Caki2 (cell line): Measurements from ENCODE around the gene ZNF662. TPM values are rescaled to one million over a fixed set of nuclear protein-coding genes. Genes with fewer than 3 reads are reported as not detected.

ENCODE experiments used
- DNase-seq: peaks from one replicate; pipeline ENCODE4 v3.0.0-alpha.2; 2015; ENCODE audit warnings: low read depth
- in situ Hi-C: cut with HindIII; loops from 2 replicates; pipeline ENCODE4 v1.10.0; 2016; ENCODE audit warnings: low sequenced_read_pairs, low pct_unique_long_range_greater_than_20kb, mixed read lengths
- total RNA-seq: library from RNA; depleted of rRNA; stranded (reverse); fragments of >200 nt; shearing (Covaris generic); gene quantifications from 2 replicates; pipeline ENCODE4 v1.2.3, GENCODE V29; 2014; ENCODE audit warnings: low replicate concordance

The ZNF662 gene
- total RNA-seq, 1 experiment from 2014 or later, result not detected

DNA sequence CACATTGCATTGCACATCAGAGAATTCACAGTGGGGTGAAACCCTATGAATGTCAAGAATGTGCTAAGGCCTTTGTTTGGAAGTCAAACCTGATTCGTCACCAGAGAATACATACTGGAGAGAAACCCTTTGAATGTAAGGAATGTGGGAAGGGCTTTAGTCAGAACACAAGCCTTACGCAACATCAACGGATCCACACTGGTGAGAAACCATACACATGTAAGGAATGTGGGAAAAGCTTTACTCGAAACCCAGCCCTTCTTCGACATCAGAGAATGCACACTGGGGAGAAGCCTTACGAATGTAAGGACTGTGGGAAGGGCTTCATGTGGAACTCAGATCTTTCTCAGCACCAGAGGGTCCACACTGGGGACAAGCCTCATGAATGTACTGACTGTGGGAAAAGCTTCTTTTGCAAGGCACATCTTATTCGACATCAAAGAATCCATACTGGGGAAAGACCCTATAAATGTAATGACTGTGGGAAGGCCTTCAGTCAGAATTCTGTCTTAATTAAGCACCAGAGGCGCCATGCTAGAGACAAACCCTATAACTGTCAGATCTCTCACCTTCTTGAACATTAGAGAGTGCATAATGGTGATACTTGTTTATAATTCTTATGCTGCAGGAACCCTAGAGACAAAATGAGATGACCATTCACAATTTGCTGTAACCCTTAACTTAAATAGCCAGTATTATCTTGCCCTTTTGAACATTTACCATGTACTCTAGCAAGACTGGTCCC is 9.0 kb downstream of the ZNF662 start:
- in situ Hi-C loops, result no loop called here
- DNase-seq, result peak; percentile 4

DNA sequence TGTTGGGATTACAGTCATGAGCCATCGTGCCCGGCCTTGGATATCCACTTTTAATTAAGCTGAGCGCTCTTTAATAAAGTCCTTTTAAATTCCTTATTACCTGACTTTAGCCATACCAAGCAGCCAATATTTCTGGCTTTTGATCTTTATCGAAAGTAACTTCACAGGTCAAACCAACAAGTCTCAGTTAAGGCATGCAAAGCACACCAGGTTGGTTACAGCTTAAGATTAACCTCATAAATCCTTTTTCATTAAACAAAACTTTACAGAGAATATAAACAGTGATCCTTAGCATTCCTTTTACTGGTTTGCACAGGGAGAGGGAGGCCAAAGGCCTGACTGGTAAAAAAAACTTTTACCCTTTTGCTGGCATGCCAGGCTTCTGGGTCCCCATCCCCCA is 17.7 kb downstream of the ZNF662 start:
- no peak for DNase-seq
- in situ Hi-C loops, result no loop called here

DNA sequence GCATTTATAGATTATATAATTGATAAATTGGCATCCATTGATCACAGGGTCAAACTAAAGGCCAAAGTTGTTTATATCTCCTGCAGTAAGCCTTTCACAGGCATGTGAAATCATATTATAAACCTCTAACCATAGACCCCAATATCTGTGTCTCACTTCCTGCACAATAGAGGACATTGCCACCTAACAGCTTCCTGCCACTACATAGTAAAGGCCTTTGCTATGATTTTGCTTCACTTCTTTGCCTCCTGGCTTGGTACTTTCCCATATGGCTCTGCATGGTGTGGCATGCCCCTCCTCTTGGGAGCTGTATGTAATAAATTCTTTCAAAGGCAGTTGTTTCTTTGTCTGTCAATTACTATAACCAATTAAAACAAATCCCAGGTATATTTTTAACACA is 20.4 kb downstream of the ZNF662 start:
- in situ Hi-C loops, result no loop called here
- DNase-seq, result no peak

DNA sequence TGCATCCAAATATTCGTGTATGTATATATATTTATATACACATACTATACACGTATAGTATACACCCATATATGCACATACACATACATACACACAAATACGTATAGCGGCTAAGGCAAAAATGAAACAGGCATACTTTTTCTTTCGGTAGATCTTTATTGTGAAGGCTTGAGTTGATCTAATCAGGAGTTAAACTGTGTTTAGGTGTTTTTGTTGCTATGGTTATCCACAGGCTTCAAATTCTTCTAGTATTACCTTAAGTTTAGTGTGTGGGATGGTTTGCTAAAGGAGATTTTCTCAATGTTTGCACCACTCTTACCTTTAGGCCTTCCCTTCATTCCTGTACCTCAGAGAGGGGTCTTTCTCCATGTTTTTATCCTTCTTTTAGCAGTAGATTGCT is 28.2 kb downstream of the ZNF662 start:
- DNase-seq, result no peak
- in situ Hi-C loops, result no loop called here

DNA sequence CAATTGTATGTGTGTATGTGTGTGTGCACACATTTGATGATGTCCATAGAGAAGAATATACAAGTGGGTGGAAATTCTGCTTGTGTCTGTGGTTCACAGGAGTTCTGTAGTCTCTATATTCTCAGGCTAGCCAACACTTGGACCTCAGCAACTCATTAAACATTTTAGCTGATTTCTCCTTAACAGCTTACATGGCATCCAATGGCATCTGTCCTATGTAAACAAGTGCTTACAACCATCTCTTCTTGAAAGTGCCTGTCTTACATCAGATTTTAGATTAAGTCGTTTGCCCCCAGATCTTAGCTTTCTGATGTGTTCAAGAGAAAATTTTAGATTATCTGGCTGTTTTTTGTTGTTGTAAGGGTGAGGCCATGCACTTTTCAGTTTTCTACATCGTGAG is 29.0 kb downstream of the ZNF662 start:
- in situ Hi-C loops, result no loop called here
- DNase-seq, result no peak

DNA sequence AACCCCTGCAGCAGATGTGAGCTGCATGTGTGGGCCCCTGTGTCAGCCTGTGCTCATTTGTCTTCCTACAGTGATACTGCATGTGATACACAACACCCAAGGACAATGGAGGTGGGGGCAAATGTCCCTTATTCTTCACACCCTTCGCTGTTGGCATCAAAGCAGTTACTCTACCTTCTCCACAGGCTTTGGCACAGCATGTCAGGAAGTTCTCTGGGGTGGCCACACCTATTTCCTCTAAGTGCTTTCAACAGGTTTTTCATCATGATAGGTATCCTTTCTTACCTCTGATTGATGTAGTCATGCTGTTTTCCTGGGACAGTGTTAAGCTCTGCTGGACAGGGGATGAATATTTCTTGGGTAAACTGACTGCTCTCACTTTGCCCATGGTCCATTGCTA is 29.5 kb downstream of the ZNF662 start:
- no peak for DNase-seq
- in situ Hi-C loops, result no loop called here

DNA sequence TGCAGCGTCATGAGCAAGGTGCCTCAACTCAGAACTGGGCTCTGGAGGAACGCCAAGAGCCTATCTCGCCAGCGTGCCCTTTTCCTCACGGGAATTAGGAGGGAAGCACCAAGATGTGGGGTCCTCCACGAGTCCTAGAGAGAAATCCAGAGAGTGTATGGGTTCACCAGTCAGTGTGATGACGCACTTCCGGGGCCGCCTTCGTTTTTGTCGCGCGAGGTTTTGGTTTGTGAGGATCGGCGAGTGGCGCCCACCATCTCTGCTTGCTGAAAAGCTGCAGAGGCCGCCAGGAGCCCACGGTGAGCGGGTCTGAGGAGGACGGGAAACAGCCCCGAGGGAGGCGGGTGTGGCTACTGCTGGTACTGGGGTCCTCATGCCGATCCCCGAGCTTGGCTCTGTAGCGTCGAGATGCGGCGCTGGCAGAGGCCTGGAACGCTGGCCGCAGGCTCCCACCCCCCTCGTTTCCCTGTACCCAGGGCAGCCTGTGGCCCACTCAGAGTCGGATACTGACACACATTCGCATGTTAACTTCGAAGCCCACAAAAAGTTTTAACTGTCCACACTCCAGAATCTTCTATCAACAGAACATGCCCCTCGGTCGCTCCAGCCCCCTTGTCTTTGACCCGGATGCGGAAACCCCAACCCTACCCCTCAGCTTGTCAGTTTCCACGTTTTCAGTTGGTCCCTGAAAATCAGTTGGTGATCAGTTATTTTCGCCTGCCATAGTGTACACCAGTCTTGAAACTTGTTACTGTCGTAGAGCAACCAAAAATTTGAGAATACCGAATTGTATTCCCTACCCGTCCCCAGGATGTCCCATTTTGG is 30.4 kb downstream of the ZNF662 start:
- DNase-seq, result no peak
- in situ Hi-C loops, result no loop called here

DNA sequence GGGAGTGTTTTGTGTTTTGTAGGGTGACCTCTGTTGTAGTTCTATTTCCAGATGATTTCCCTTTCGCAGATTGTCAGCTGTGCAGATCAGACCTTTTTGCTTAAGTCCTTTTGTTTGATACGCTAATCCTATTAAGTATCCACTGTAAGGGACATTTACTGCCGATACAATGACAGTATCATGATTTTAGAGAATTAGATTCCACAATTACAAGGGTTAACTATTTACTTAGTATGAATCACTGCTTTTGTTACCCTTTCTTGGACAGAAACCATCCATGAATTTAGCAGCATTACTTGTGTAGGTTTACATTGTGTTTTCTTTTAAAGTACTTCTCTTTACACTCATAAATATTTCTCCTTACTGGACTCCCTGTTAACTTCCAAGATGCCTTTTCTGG is 31.4 kb downstream of the ZNF662 start:
- no peak for DNase-seq
- in situ Hi-C loops, result no loop called here

DNA sequence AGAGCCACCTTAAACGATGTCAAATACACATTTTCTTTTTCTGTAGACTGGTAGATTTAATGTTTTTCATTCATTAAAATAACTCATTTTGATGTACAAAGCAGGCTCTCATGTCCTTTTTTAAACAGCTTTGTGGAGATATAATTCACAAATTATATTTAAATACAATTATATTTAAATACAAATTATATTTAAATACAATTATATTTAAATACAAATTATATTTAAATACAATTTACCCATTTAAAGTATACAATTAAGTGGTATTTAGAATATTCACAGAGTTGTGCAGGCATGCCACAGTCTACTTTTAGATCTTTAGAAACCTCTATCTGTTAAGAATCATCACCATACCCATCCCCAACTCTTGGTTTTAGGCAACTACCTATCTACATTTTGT is 36.8 kb downstream of the ZNF662 start:
- in situ Hi-C loops, result no loop called here
- no peak for DNase-seq

DNA sequence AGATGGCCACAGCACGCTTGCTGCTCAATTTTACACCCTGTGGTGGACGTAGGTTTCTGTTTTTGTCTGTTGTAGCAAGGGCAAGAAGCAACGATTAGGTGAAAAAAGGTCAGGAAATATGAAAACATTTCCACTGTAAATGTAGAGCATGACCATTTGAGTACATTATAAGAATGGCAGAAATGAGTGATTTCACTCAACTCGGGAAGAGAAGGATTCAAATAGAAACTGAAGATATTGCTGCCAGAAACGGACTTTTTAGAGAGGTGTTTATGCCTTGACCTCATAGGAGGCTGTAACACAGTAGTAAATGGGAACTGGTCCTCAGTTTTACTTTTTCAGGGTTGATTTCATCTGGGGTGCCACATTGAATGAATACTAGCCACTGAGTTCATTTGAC is 40.1 kb downstream of the ZNF662 start:
- no peak for DNase-seq

DNA sequence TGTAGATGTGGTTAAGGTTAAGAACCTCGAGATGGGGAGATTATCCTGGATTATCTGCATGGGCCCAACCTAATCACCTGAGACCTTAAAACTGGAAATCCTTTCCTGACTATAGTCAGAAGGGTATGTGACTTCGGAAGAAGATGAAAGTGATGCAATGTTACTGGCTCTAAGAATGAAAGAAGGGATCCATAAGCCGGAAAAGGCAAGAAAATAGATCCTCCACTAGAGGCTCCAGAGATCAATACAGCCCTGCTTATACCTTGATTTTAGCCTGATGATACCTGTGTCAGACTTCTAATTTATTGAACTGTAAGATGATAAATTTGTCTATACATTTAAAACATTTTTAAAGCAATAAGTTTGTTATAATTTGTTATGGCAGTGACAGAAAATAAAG is 51.6 kb downstream of the ZNF662 start:
- in situ Hi-C loops, result no loop called here
- DNase-seq, result no peak

More for the DNA sequence above, 40.1 kb downstream of the ZNF662 start:
- in situ Hi-C loops, result no loop called here

DNA sequence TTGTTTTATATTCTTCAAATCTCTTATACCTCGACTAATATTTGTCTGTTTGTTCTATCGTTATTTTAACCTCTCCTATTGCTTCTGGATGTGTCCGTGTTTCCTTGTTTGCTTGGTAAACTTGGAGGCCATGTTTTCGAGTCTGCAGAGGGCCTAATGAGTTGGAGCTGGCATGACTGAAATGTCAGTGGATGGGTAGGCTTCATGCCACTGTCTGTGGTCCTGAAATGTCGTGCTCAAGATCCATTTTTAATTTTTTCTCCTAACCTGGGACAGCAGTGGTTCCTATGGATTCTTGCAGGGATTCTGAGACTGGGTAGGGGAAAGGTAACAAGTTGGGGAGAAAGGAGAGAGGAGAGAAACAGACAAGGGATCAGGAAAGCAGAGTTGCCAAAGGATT is 54.3 kb downstream of the ZNF662 start:
- in situ Hi-C loops, result no loop called here
- DNase-seq, result peak; percentile 6

DNA sequence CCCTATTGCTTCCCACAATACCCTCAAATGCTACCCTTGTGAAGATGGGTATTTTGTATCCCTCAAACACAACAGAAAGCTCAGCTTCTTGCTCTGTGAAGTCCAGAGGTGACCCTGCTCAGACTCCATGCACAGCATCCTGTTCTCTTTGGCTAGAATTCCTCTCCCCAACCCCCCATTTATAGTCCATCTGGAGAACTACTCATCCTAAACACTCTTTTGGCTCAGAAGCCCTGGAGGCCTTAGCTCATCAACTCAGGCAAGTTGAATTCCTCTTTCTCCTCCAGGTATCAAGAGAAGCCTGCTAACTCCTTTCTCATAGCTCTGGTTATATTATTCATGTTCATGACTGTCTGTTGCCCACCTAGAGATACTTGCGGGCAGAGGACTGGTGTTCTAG is 54.8 kb downstream of the ZNF662 start:
- in situ Hi-C loops, result no loop called here
- no peak for DNase-seq

DNA sequence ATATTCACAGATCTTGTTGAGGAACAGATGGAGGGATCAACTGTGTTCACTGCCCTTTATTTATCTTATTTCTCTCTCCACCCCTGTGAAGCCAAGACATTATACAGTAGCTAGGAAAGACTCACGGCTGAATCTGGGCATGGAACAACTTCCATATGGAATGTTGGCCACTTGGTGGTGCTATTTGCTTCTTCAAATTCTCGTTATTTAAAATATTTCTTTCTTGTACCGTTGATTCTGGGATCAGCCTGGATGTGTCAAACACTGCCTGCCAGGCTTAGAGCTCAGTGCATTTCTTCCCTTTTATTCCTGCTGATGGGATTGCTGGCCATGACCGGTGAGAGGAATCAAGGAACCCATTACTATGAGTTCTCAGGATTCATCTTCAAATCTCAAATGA is 55.7 kb downstream of the ZNF662 start:
- in situ Hi-C loops, result no loop called here
- peak; percentile 23 for DNase-seq

DNA sequence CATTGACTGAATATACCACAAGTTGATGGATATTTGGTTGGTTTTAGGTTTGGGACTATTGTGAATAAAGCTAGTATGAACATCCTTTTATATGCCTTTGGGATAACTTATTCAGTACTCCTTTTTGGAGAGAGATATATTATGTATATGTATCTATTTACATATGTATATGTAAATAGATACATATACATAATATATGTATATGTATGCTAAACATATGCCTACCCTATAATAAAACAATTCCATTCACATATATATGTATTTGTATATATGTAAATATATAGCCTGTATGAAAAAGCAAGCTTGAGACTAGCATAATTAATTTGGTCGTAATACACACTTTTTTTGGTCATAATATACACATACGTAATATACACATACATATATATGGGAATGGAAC is 57.3 kb downstream of the ZNF662 start:
- DNase-seq, result no peak
- in situ Hi-C loops, result no loop called here

DNA sequence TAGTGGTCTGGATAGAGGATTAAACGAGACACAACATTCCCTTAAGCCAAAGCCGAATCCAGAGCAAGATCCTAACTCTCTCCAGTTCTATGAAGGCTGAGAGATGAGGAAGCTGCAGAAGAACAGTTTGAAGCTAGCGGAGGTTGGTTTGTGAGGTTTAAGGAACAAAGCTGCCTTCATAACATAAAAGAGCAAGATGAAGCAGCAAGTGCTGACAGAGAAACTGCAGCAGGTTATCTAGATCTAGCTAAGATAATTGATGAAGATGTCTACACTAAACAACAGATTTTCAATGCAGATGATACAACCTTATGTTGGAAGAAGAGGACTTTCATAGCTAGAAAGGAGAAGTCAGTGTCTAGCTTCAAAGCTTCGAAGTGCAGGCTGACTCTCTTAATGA is 58.3 kb downstream of the ZNF662 start:
- DNase-seq, result no peak
- in situ Hi-C loops, result no loop called here
